ENCODE results near the gene CCNY. TPM values are rescaled to one million over a fixed set of nuclear protein-coding genes. Genes with fewer than 3 reads are reported as not detected.

Gene CCNY
- total and polyA plus RNA-seq, 2 of the 13 experiments (the other 11 are each of a cell fraction or from before 2014, with no cell fraction given) = 48.2 to 54.7 TPM

DNA sequence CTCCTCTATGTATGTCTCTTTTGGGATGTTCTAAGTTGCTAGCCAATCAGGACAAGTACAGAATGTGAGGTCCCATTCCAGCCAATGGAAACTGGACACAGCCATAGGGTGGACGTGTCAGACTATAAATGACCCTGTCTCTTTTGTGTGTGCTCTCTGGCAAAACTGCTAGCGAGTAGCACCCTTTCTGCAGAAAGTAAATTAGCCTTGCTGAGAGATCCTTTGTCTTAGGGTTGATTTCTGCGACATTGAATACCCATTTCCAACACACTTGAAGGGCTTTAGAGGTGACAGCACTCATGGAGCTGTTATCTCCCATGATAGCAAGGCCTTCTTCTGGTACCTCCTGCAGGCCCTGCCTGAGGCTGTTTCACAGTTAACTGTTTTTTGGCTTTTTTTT lies 107.5 kb downstream of the CCNY start:
- H3K9me3 ChIP-seq (ENCODE audit: low read length) = peaks cover 32% of the 10 kb centered on the region
- no peak overlapping the region for H3K9ac ChIP-seq (ENCODE audit: insufficient read depth, low read depth, low read length)
- no peak overlapping the region for H3K4me2 ChIP-seq (ENCODE audit: low read depth, low read length)
- in situ Hi-C loops (cut with HindIII; ENCODE audit: extremely low pct_ligation_motif_present, low pct_unique_long_range_greater_than_20kb) = no loop called here
- TF ChIP-seq, protein P1, sequence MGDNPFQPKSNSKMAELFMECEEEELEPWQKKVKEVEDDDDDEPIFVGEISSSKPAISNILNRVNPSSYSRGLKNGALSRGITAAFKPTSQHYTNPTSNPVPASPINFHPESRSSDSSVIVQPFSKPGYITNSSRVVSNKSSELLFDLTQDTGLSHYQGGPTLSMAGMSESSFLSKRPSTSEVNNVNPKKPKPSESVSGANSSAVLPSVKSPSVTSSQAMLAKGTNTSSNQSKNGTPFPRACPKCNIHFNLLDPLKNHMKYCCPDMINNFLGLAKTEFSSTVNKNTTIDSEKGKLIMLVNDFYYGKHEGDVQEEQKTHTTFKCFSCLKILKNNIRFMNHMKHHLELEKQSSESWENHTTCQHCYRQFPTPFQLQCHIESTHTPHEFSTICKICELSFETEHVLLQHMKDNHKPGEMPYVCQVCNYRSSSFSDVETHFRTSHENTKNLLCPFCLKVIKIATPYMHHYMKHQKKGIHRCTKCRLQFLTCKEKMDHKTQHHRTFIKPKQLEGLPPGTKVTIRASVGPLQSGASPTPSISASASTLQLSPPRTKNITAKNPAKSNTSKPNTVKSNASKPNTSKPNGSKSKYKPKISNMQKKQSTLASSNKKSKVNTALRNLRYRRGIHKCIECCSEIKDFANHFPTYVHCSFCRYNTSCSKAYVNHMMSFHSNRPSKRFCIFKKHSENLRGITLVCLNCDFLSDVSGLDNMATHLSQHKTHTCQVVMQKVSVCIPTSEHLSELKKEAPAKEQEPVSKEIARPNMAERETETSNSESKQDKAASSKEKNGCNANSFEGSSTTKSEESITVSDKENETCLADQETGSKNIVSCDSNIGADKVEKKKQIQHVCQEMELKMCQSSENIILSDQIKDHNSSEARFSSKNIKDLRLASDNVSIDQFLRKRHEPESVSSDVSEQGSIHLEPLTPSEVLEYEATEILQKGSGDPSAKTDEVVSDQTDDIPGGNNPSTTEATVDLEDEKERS (CRISPR knock-in tag; IDR thresholded peaks at IDR 0.05) = peak; percentile 51; the same call in 1 of the 2 replicates
- TF ChIP-seq, protein P2, sequence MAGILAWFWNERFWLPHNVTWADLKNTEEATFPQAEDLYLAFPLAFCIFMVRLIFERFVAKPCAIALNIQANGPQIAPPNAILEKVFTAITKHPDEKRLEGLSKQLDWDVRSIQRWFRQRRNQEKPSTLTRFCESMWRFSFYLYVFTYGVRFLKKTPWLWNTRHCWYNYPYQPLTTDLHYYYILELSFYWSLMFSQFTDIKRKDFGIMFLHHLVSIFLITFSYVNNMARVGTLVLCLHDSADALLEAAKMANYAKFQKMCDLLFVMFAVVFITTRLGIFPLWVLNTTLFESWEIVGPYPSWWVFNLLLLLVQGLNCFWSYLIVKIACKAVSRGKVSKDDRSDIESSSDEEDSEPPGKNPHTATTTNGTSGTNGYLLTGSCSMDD (CRISPR knock-in tag; IDR thresholded peaks at IDR 0.05) = no peak
- TF ChIP-seq ZNF562 (CRISPR knock-in tag; IDR thresholded peaks at IDR 0.05; ENCODE audit: borderline replicate concordance) (peak; percentile 97), NR2F1 (CRISPR knock-in tag; IDR thresholded peaks at IDR 0.05) (no peak), ZNF891 (CRISPR knock-in tag; IDR thresholded peaks at IDR 0.05) (no peak)
- TF ChIP-seq, protein P3, sequence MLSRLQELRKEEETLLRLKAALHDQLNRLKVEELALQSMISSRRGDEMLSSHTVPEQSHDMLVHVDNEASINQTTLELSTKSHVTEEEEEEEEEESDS (CRISPR knock-in tag; IDR thresholded peaks at IDR 0.05; ENCODE audit: borderline replicate concordance) = no peak
- H3K27me3 ChIP-seq (ENCODE audit: control insufficient read depth in 1 of 2, insufficient read depth in 2 of 2, low read length in 2 of 2) = no peaks in the 10 kb centered on the region
- CTCF ChIA-PET (ENCODE audit: low intra/inter-chr PET ratio, low total read pairs) = no interaction called here
- no peak overlapping the region for H2AFZ ChIP-seq (ENCODE audit: low read length)
- no peak overlapping the region for H3K4me3 ChIP-seq (replicated peaks in 1 of 3; ENCODE audit: insufficient read depth in 1 of 3, low read depth in 2 of 3, low read length in 3 of 3)
- H3K4me1 ChIP-seq (ENCODE audit: insufficient read depth, low read length) = peaks cover 66% of the 10 kb centered on the region
- H3K36me3 ChIP-seq (replicated peaks in 1 of 2; ENCODE audit: control insufficient read depth in 1 of 2, insufficient read depth in 2 of 2, low read length in 2 of 2) = no peaks in the 10 kb centered on the region; a peak in 1 of 5 replicates
- 95% methylated on average over 3 of the region's 3 CpGs for WGBS (ENCODE audit: low lambda C conversion rate)
- H3K79me2 ChIP-seq (ENCODE audit: insufficient read depth, low read length) = peaks cover 73% of the 10 kb centered on the region
- no peak for DNase-seq (ENCODE audit: low spot score)
- ATAC-seq = no peak
- no peak for FAIRE-seq
- POLR2A ChIA-PET = no interaction called here
- 0 out of 2 replicates have a peak, but pooled peaks cover 3% of the 10 kb centered on the region for H4K20me1 ChIP-seq (ENCODE audit: insufficient read depth, low read length)
- intact Hi-C loops (cut with micrococcal nuclease; ENCODE audit: unreplicated experiment) = no loop called here
- BruUV-seq (replicated peaks) = no TSS peak
- H3K27ac ChIP-seq (ENCODE audit: extremely low read length, insufficient read depth, low read length) = no peak overlapping the region

Data from HepG2 (cell line).